ENCODE data around the gene TMEM220.
"Not testable (repeated sequence)": the region's sequence is repeated elsewhere in the genome, so short reads cannot be mapped to it uniquely, and the experiment has no call there.

Gene TMEM220

DNA sequence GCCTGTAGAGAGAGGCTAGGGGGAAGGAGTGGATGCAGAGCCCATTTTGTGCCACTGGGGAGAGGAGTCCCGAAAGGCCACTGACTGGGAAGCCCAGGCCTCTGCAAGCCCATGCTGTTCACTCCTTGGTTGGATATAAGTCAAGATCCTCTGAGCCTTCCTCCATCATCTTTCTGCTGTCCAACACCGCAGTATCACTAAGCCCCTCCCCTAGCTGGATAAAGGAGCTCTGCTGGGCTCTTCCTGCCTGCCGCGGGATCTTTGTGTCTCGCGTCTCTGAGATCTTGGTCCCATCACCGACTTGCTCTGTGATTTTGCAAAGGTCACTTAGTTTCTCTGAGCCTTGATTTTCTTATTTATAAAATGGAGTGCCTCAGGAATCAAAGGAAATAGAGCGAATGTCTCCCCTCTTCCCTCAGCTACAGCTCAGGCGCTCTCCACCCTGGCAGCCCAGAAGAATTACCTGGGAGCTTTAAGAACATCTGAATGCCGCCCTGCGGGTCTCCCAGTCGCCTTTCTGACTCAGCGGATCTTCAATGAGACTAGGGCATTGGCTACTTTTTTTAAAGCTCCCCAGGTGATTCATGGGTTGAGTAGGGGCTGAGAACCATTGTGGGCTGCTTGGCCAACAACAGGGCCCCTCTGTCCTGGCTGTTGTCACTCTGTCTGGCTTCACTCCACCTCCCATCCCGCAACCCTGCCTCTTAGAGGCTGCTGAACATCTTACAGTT, 25.2 kb upstream of the TMEM220 start:
- DNase-seq = no peak

- DNase-seq = no peak
Measured at GRCh38 chr17:10754109-10754508, 24.3 kb upstream of the TMEM220 start.

GRCh38 chr17:10752696-10753095, 22.9 kb upstream of the TMEM220 start:
- DNase-seq = no peak

DNA sequence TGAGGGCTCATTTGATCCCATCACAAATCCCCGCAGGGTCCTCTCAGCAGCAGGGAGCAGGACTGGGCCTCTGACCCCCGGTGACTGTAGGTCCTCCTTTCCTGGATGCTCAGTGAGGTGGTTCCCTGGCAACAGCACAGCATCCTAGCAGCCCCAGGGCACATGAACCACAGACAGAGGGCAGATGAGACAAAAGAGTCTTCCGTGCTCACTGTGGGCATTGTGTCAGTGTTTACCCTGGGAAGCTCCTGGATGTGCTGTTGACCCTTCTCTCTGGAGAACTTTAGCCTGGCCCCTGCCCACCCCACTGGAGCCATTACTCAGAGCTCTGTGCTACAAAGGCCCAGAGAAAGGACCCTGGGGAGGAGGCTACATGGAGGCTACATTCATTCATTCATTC, 21.7 kb upstream of the TMEM220 start:
- DNase-seq = no peak

DNA sequence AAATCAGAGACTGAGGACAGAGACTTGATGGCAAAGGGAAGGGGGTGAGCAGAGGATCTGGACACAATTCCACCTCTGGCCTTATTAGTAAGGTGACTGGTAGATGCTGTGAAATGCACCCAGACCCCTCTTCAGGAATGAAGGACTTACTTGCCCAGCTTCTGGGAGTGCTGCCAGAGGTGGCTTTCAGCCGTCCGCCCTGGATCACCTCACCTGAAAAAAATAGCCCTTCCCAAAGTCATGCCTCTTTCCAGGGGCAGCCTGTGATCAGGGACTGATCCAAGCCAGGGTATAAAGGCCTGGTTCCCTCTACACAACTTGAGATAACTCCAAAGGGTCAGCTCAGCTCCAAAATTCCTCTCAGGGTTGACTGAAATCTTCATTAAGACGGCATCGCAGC, 20.4 kb upstream of the TMEM220 start:
- no peak for DNase-seq

GRCh38 chr17:10748531-10749181, 18.8 kb upstream of the TMEM220 start:
- DNase-seq = no peak

DNA sequence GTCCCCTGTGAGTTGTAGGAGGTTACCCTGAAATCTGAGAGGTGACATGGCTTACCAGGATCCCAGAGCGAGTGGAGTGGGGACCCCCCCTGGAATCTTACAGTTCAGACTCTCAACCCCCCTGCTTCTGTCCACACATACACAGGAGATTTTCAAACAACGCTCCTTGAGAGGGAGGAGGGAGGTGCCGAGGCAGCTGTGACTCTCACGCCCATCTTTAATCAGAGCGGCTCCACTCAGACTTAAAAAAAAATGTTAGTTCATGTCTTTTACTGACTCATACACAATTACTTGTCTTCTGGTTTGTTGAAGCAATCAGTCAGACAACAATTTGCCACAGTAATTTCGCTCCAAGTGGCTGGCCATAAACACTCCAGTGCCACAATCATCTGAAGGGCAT, 15.4 kb upstream of the TMEM220 start:
- DNase-seq = no peak

GRCh38 chr17:10744501-10745000, 14.7 kb upstream of the TMEM220 start:
- DNase-seq = no peak

DNA sequence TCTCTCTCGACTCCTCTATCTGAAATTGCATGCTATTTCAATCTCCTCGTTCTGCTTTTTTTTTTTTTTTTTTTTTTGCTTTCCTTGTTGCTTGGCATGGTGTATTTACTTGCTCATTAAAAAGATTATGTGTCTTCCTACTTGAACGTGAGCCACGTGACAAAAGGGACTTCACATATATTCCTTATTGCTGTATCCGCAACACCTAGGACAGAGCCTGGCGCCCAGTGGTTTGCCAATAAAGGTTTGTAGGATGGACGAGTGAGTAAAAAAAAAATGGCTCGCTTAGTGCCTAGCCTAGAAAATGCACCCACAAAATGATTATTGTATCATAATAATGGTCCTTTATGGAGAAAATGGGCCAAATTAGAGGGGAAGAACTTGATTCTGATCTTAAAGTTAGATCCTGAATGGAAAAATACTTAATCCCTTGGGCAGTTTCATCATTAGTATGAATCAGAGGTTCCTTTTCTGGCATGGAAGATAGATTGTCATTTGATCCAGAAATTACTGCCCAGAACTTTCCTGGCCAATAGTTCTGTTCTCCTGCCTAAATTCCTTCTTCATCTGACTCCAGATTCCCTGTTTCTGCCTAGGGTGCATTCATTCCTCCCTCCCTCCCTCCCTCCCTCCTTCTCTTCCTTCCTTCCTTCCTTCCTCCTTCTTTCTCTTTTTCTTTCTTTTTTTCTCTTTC, 13.6 kb upstream of the TMEM220 start:
- DNase-seq = peak; percentile 43

GRCh38 chr17:10742431-10742830, 12.6 kb upstream of the TMEM220 start:
- DNase-seq = no peak

DNA sequence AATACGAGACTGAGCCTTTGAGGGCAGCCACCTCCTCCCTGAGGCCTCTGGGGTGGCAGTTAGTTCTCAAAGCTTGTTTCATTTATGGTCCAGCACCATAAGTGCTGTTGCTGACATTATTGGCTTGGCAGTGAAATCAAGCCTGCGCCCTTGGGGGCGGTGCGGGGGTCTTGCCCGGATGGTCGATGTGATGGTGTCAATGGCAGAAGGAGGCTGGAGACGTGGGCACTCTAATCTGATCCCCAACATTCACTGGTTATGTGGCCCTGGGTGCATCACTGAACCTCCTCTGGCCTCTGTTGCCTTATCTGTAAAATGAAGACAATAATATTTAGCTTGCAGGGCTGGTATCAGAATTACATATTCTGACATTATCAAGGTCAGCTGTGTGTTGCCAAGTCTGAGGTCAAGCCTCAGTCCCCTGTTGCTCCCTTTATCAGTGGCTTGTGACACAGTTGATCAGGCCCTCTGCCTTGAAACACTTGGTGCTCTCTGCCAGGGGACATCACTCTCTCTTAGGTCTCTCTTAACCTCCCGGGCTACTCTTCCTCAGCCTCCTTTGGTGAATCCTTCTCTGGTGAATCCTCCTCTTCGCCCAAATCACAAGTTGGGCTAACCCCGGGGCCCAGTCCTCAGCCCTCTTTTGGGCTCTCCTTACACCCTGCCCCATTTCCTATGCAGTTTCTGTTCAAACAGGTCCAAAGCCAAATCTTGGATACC, 11.8 kb upstream of the TMEM220 start:
- no peak for DNase-seq

- no peak for DNase-seq
Measured at GRCh38 chr17:10739386-10739785, 9.6 kb upstream of the TMEM220 start.

GRCh38 chr17:10738521-10739258, 8.9 kb upstream of the TMEM220 start:
- DNase-seq = no peak

DNA sequence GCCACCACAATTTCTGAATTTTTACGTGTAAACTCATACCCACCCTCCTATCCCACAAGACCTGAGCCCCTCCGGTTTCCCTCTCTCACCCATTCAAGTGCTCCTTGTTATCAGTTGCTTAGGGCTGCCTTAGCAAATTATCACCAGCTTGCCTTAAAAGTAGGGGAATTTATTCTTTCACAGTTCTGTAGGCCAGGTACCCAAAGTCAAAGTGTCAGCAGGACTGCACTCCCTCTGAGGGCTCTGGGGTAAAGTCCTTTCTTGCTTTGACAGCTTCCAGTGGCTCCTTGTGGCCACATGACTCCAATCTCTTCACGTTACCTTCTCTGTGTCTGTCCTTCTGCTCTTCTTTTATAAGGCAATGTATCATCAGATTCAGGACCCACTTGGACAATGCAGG, 7.9 kb upstream of the TMEM220 start:
- no peak for DNase-seq

- DNase-seq = peak; percentile 65
Measured at GRCh38 chr17:10737168-10737622, 7.4 kb upstream of the TMEM220 start.

DNA sequence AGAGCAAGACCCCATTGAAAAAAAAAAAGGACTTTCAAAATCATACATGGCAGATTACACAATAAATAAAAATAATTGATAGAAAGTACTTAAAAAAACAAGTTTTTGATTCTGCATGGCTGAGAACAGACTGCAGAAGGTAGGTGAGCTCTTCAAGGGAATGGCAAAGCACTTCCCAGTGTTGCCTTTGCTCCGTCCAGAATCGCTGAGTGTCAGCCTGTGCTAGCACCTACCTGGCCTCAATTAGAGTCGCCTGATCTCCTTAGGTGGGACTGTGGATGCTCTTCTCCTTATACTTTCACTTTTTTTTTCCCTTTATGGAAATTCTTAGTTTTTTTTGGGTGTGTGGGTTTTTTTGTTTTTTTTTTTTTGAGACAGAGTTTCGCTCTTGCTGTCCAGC, 6.0 kb upstream of the TMEM220 start:
- DNase-seq = no peak

DNA sequence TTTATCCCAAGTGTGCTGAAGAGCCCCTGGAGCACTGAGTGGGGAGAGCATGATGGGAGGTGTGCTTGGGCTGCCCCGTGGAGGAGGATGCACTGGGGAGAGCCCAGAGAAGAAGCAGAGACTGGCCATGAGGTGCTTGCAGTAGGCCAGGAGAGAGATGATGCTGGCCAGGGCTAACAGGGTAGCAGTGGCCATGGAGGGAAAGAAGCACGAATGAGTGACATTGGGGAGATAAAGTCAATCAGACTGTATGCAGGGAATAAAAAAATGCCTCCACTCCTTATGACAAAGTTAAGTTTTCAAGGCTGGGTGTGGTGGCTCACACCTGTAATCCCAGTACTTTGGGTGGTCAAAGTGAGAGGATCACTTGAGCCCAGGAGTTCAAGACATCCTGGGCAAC, 5.4 kb upstream of the TMEM220 start:
- DNase-seq = no peak

GRCh38 chr17:10733666-10734065, 3.8 kb upstream of the TMEM220 start:
- no peak for DNase-seq

GRCh38 chr17:10732121-10732520, 2.3 kb upstream of the TMEM220 start:
- DNase-seq = not testable (repeated sequence)

DNA sequence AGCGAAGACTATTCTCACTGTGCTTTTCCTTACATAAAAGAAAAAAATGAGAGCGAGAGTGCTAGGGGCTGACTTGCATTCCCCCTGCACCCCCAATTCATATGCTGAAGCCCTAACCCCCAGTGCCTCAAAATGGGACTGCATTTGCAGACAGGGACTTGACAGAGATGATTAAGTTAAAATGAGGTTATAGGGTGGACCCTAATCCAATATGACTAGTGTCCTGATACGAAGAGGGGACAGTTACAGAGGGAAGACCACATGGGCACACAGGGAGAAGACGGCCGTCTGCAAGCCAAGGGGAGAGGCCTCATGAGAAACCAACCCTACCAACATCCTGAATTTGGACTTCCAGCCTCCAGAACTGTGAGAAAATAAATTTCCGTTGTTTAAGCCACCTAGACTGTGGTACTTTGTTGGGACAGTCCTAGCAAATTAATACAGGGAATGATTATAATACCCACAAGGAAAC, 1.6 kb upstream of the TMEM220 start:
- DNase-seq = no peak

DNA sequence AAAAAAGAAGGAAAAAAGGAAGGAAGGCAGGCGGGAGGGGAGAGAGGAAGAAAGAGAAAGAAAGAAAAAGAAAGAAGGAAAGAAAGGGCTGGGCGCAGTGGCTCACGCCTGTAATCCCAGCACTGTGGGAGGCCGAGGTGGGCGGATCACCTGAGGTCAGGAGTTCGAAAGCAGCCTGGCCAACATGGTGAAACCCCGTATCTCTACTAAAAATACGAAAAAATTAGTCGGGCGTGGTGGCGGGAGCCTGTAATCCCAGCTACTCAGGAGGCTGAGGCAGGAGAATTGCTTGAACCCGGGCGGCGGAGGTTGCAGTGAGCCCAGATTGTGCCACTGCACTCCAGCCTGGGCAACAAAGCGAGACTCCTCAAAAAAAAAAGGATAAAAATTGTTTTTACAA, 424 bp upstream of the TMEM220 start:
- DNase-seq = not testable (repeated sequence)

DNA sequence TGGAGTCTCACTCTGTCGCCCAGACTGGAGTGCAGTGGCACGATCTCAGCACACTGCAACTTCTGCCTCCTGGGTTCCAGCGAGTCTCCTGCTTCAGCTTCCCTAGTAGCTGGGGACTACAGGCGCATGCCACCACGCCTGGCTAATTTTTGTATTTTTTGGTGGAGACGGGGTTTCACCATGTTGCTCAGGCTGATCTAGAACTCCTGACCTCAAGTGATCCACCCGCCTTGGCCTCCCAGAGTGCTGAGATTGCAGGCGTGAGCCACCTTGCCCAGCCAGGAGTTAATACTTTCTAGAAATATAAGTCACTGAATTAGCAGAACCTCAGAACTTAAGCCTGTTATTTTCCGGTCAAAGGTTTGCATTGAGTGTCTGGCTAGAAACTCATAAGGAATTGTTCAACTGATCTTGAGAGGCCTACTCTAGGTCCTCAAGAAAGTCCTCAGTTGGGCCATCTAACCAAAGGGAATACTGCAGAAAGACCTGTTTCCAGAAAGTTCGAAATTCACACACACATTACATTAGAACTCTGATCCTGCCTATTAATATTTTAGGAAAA, 1.4 kb downstream of the TMEM220 start:
- DNase-seq = no peak

Data from fibroblast of skin of scalp (primary cell).